Measurements from ENCODE around the gene TMEM271. TPM values are rescaled to one million over a fixed set of nuclear protein-coding genes. Genes with fewer than 3 reads are reported as not detected.
A peak's percentile ranks its signal among the peaks of the same experiment; 100 is the strongest.

TMEM271 gene
- total and polyA plus RNA-seq, 10 donors, result not detected

GRCh38 chr4:568962-569361 lies 7.1 kb downstream of the TMEM271 start:
- intact Hi-C loops (cut with DNase I; ENCODE audit: low total_unique reads), result no loop called here
- Histone ChIP-seq H3K9me3 (peaks cover 0 to 14% (median 0%) of the 10 kb centered on the region in 8 donors), H3K27me3 (replicated peaks in 1 of 7) (peaks cover 6 to 71% (median 26%) of the 10 kb centered on the region in 7 donors), H3K4me1 (no peaks in the 10 kb centered on the region), H3K36me3 (no peaks in the 10 kb centered on the region), H3K27ac (no peak overlapping the region), H3K4me3 (no peak overlapping the region)
- WGBS, 5 donors, result 67 to 72% (median 69%) methylated on average over 5 of the region's 5 CpGs
- no peak for TF ChIP-seq POLR2A (IDR thresholded peaks at IDR 0.05)
- no peak for TF ChIP-seq POLR2AphosphoS5 (IDR thresholded peaks at IDR 0.05)
- TF ChIP-seq CTCF (IDR thresholded peaks at IDR 0.05 in 8 of 11, conservative IDR thresholded peaks at IDR 0.05 in 3 of 11), result no peak
- no peak for DNase-seq

DNA sequence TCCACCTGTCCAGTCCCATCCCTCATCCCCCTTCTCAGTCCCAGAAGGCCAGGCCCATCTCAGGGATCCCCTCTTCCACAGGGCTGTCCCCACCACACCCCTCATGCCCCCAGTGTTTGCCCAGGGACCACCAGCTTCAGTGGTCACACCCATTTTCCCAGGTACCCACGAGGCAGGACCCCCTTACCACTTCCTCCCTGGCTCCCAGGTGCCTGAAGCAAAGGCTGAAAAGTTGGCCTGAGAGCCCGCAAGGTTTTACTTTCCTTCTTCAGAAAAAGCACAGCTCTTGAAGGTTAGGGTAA lies 7.8 kb downstream of the TMEM271 start:
- intact Hi-C loops (cut with DNase I; ENCODE audit: low total_unique reads), result no loop called here
- Histone ChIP-seq H3K4me3 (no peak overlapping the region), H3K9me3 (peaks cover 0 to 14% (median 0%) of the 10 kb centered on the region in 8 donors), H3K27ac (no peak overlapping the region), H3K27me3 (replicated peaks in 1 of 7) (peaks cover 4 to 65% (median 19%) of the 10 kb centered on the region in 7 donors), H3K36me3 (no peaks in the 10 kb centered on the region), H3K4me1 (no peaks in the 10 kb centered on the region)
- no peak for DNase-seq
- TF ChIP-seq CTCF (IDR thresholded peaks at IDR 0.05 in 8 of 11, conservative IDR thresholded peaks at IDR 0.05 in 3 of 11) (no peak), POLR2AphosphoS5 (IDR thresholded peaks at IDR 0.05) (no peak), POLR2A (IDR thresholded peaks at IDR 0.05) (no peak)
- WGBS, 5 donors, result 42 to 64% (median 59%) methylated on average over 2 of the region's 2 CpGs

- Histone ChIP-seq H3K4me3 (no peak overlapping the region), H3K36me3 (no peaks in the 10 kb centered on the region), H3K9me3 (peaks cover 0 to 14% (median 0%) of the 10 kb centered on the region in 8 donors), H3K27ac (no peak overlapping the region), H3K27me3 (replicated peaks in 1 of 7) (peaks cover 2 to 59% (median 14%) of the 10 kb centered on the region in 7 donors), H3K4me1 (no peaks in the 10 kb centered on the region)
- intact Hi-C loops (cut with DNase I; ENCODE audit: low total_unique reads), result no loop called here
- TF ChIP-seq POLR2AphosphoS5 (IDR thresholded peaks at IDR 0.05), result no peak
- TF ChIP-seq CTCF (IDR thresholded peaks at IDR 0.05 in 8 of 11, conservative IDR thresholded peaks at IDR 0.05 in 3 of 11), result no peak
- no peak for TF ChIP-seq POLR2A (IDR thresholded peaks at IDR 0.05)
- WGBS, 5 donors, result 77 to 81% (median 79%) methylated on average over 10 of the region's 10 CpGs
- DNase-seq, result peak; percentile 47
These were observed 8.4 kb downstream of the TMEM271 start for GRCh38 chr4:567457-568350.

- peaks cover 0 to 14% (median 0%) of the 10 kb centered on the region in 8 donors for H3K9me3 ChIP-seq
- no peaks in the 10 kb centered on the region for H3K4me1 ChIP-seq
- H3K4me3 ChIP-seq, result no peak overlapping the region
- no peak overlapping the region for H3K27ac ChIP-seq
- 66 to 81% (median 71%) methylated on average over 1 to 2 of the region's 2 CpGs for WGBS, 5 donors
- H3K27me3 ChIP-seq (replicated peaks in 1 of 7), result peaks cover 0 to 49% (median 11%) of the 10 kb centered on the region in 7 donors
- no peaks in the 10 kb centered on the region for H3K36me3 ChIP-seq
- intact Hi-C loops (cut with DNase I; ENCODE audit: low total_unique reads), result no loop called here
- no peak for DNase-seq
- TF ChIP-seq POLR2A (IDR thresholded peaks at IDR 0.05), result no peak
- no peak for TF ChIP-seq CTCF (IDR thresholded peaks at IDR 0.05 in 8 of 11, conservative IDR thresholded peaks at IDR 0.05 in 3 of 11)
- TF ChIP-seq POLR2AphosphoS5 (IDR thresholded peaks at IDR 0.05), result no peak
These were observed 9.4 kb downstream of the TMEM271 start for GRCh38 chr4:566508-567295.
